Gastroesophageal sphincter (tissue), 3 donors: ENCODE results near the gene GLI2.

Experiments
- CTCF ChIP-seq, 4 experiments: fragments of 200-600 bp in 2 of 4; fragments of 450-650 bp in 2 of 4; sonication (generic) in 1 of 4; IDR thresholded peaks; one replicate each; pipeline ENCODE4 v1.5.1; 2017 to 2019; ENCODE audit warnings: antibody characterized with exemption in 4 of 4, mild to moderate bottlenecking in 2 of 4, moderate library complexity in 2 of 4
- POLR2A ChIP-seq, 2 donors: fragments of 450-650 bp; IDR thresholded peaks; one replicate each; pipeline ENCODE4 v1.6.1; 2017; ENCODE audit warnings: antibody characterized with exemption in 2 of 2, mild to moderate bottlenecking in 2 of 2, moderate library complexity in 1 of 2
- POLR2AphosphoS5 ChIP-seq: sonication (generic); formaldehyde crosslinking; IDR thresholded peaks from one replicate; pipeline ENCODE4 v1.6.1; 2017; ENCODE audit warnings: antibody characterized with exemption

- TF ChIP-seq CTCF (IDR thresholded peaks at IDR 0.05), result no peak
- no peak for TF ChIP-seq POLR2AphosphoS5
- no peak for TF ChIP-seq POLR2A (IDR thresholded peaks at IDR 0.05)
These were observed 39.0 kb downstream of the GLI2 start for GRCh38 chr2:120774557-120775160.
